Astrocyte of the hippocampus (primary cell): ENCODE measurements around the gene TYROBP.
"Not testable (repeated sequence)": the region's sequence is repeated elsewhere in the genome, so short reads cannot be mapped to it uniquely, and the experiment has no call there.

Source experiments
- DNase-seq: peaks from one replicate; pipeline ENCODE4 v3.0.0; 2011; ENCODE audit warnings: low read depth, low spot score

Gene TYROBP

DNA sequence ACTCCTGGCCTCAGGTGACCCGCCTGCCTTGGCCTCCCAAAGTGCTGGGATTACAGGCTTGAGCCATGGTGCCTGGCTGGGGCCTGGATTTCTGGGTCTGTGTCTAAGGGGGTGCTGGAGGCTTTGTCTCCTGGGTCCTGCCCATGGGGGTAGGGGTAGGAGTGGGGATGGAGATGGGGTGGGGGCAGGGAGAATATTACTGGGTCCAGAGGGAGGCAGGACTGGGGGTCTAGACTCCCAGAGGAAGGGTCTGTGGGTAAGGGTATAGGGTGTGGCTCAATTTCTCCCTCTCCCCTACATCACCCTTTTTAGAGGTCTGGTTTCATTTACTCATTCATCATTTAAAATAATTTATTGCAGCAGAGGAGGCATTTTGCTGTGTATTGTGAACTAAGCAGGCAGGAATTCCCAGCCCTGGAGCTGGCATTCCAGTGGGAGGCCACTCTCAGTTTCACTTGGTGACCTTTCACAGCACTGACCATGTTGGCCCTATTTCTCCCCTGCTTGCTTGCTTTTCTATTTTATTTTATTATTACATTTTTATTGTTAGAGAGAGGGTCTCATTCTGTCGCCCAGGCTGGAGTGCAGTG, 6.9 kb downstream of the TYROBP start:
- DNase-seq, result peak; percentile 62

DNA sequence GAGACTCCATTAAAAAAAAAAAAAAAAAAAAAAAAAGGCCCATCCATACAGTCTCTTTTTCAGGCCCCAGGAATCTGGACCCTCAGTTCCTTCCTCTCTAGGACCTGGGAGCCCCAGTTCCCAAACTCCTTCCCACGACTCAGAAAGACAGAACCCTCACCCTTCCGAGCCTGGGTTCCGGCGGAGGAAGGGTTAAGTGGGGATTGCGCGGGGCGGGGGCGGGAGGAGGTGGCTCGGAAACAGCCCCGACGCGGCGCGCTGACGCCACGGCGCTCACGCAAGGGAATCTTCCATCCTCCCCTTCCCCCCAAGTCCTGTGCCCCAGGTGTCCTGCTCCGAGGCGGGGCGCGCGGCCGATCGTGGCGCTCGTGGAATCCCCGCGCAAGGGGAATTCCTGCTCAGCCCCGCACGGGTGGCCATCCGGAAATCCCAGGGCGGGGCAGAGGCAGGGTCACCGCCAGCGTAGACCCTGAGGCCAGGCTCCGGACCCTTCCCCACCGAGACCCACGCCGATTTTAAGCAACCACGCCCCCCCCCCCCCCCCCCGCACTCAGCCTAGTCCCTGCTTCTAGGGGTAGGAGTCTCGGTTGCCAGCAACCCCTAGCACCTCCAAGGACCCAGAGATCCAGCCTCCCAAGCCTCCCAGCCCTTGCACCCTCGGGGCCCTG, 8.4 kb downstream of the TYROBP start:
- peak; percentile 89 for DNase-seq

DNA sequence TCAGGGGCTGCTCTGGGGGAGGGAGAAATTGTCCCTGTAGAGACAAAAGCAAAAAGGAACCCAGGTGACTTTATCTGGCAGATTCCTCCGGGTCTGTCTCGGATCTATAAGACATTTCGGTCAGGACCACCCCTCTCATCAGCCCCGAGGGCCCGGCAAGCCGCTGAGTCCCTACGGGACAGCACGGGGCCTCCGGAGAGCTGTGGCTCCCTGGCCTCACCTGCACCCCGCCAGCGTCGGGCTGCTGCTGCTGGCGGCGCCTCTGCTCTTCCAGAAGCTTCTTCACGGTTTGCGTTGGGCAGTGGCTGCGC, 9.6 kb downstream of the TYROBP start:
- DNase-seq, result no peak

DNA sequence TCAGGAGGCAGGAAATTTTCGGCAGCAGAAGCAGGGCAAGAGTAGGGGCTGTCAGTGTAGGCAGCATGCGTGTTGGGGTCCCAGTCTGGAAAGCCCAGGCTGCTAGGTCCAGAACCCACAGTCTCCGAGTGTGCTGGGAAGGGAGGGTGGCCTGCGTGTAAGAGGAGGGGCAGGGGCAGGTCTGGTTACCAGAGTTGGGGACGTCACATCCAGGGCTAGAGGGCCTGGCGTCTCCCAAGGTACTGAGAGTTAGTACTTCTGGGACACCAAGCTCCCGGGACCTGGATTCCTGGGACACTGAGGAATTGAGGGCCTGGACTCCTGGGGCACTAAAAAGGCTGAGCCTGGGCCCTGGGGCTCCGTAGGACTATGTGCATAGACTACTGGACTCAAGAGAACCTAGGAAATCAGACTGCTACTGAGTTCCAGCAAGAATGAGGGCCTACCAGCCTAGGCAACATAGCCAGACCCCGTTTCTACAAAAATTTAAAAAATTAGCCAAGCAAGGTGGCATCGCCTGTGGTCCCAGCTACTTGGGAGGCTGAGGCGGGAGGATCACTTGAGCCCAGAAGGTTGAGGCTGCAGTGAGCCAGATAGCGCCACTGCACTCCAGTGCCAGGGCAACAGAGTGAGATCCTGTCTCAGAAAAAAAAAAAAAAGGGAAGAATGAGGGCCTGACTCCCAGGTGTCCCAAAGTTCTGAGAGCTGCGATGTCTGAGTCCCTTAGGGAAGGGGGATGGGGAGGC, 10.2 kb downstream of the TYROBP start:
- no peak for DNase-seq

DNA sequence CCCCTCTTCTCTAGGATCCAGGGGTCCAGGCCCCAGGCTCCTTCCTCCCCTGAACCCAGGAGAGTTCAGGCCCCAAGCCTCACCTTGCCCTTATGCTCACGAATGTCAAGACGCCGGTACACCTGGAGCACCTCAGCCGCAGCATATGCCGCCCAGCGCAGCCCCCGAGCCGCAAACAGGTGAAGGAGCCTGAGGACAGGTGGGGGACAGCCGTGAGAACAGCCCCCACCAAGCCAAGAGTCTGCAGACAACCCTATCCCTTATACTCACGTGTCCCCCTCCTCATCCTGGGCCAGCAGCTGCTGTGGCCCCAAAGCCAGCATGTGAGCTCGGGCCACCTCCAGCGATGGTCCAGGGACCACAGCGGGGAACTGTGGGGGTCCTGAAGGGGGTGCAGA, 11.5 kb downstream of the TYROBP start:
- DNase-seq, result no peak

DNA sequence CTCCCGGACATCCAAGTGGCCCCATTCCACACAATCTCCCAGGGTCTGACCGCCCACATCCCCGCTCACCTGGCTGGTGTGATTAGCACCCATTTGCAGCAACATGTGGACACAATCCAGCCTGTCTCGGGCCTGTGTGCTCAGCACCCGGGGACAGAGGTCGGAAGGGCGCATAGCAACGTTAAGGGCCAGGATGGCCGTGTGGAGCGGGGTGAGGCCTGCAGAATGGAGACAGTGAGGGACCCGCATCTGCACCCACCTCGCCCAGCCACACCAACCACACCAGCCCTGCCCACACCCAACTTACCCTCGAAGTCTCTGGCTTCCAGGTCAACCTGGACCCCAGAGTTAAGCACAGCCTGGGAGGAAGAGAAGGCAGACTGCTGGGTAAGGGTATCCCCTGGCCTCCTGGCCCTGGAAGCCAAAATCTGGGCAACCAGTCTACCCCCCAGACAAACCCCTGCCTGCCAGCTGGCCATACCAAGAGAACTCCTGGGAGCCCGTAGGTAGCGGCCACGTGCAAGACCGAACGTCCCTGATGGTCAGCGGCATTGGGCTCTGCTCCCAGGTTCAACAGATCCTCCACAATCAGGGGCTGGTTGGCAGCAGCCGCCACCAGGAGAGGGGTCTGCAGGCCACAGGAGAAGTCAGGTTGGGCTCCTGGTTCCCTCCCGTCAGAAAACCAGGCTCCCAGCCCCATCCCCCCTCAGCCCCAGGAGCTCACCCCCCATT, 12.0 kb downstream of the TYROBP start:
- DNase-seq, result no peak

DNA sequence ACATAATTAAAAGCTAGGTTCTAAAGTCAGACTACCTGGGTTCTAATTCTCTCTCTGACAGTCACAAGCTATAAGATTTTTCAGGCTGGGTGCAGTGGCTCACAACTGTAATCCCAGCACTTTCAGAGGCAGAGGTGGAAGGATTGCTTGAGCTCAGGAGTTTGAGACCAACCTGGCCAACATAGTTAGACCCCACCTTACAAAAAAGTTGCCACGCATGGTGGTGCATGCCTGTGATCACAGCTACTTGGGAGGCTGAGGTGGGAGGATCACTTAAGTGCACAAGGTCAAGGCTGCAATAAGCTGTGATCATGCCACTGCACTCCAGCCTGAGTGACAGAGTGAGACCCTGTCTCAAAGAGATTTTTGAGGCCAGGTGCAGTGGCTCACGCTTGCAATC, 13.8 kb downstream of the TYROBP start:
- DNase-seq, result no peak

DNA sequence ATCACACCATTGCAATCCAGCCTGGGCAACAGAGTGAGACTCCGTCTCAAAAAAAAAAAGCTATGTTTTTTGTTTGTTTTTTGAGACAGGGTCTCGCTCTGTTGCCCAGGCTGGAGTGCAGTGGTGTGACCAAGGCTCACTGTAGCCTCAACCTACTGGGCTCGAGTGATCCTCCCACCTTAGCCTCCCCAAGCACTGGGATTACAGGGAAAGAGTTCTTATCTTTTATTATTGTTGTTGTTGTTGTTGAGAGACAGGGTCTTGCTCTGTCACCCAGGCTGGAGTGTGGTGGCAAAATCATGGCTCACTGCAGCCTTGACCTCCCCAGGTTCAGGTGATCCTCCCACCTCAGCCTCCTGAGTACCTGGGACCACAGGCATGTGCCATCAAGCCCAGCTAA, 16.3 kb downstream of the TYROBP start:
- not testable (repeated sequence) for DNase-seq

DNA sequence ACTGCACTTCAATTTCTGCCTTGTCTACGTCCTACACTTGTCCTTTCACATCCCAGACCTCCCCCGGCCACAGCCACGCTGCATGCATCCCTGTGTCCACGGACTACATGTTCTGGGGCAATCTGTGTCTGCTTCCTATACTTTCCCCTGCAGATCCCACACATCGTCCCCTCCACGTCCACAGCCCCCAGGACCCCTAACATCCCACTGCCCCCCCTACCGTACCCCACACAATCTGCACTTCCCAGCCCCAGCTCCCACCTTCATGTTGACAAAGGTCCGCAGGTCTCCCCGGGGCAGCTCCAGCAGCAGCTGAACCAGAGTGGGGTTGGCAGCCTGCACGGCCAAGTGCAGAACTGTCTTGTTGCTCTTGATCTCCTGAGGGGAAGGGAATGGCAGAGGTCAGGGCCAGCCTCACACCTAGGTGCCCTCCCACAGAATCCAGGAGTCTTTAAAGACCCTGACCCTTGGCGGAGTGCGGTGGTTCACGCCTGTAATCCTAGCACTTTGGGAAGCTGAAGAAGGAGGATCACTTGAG, 17.9 kb downstream of the TYROBP start:
- no peak for DNase-seq

DNA sequence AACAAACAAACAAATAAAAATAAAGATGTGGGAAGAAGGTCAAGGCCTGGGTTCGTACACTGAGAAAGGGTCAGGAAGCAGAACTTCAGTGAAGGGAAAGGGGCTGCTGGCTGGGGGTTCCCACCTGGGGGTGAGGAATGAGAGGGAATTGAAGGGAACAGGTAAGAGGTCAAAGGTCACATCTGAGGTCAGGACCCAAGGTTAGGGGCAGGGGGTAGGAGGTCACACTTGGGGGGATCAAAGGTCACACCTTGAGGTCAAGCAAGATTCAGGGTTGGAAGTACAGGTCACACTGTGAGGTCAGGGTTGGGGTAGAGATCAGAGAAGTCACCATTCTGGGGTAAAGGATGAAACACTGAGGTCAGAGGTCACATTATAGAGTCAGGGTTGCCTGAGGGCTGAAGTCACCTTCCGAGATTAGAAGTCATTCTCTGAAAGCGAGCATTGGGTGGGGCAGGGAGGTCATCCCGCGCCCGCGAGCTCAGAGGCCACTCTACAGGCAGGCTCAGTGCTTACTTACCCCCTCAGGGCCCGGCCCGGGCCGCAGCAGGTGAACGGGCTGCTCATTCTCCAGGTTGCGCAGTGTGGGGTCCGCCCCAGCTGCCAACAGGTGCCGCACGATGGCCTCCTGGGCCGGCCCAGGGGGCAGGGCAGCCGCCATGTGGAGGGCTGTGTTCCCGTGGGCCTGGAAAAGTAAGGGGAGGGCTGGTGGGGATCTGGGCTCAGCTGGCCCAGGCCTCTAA, 18.6 kb downstream of the TYROBP start:
- DNase-seq, result no peak

DNA sequence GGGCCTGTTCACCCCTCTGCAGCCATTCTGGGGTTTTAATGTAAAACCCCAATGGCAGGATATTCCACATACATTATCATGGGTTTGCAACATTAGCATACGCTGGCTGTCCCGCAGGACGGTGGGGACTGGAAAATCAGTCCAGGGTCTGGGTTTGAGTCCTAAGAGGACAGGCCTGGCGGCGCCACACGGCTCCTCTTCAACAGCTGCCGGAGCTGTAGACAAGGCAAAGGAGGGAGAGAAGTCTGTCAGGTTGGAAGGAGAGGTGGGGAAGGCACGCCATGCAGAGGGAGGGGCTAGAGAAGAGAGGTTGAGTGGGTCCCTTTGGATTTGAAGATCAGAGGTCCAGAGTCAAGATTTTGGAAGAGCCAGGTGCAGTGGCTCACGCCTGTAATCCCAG, 19.7 kb downstream of the TYROBP start:
- DNase-seq, result no peak

DNA sequence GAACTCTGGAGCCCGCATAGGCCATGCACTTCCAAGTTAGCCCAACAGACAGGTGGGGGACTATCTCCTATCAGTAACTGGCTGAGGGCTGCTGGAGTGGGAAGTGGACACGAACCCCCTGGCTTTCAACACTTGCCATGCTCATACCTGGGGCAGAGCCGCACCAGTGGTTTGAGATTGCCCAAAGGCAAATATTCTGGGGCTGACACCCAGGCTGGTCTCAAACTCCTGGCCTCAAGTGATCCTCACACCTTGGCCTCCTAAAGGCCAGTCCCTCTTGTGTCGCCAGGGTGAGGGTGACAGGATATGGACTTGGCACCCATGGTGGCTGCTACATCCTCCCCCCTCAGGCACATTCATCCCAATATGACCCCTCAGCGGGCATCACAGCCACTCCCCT, 20.9 kb downstream of the TYROBP start:
- no peak for DNase-seq

DNA sequence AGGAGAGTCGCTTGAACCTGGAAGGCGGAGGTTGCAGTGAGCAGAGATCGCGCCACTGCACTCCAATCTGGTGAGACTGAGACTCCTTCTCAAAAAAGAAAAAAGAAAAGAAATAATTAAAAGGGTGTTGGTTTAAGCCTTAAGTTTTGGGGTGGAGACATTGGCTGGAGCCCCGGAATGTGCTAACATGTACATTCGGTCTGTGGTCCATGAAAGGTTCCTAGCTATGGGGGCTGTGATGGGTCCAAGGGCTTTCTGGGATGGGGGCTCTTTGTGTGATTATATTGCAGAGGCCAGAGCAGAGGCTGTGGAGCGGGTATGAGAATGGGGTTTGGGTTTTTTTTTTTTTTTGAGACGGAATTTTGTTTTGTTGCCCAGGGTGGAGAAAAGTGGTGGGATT, 22.2 kb downstream of the TYROBP start:
- no peak for DNase-seq

DNA sequence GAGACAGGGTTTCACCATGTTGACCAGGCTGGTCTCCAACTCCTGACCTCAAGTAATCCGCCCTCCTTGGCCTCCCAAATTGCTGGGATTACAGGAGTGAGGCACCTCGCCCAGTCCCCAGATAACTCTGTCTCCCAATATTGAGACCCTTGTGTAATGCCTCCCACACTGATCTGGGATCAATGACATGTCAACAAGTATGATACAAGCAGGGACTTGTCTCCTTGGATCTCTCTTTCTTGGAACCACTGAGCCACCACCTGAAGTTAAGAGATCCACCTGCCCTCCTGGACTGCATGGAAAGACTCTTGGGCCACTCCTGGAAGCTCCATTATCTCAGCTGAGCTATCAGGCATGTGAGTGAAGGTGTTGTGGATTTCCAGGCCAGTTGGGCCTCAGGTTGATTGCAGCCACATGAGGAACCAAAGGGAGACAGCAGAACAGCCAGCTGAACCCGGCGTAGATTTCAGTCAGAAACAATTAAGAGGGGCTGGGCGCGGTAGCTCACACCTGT, 22.8 kb downstream of the TYROBP start:
- DNase-seq, result no peak

DNA sequence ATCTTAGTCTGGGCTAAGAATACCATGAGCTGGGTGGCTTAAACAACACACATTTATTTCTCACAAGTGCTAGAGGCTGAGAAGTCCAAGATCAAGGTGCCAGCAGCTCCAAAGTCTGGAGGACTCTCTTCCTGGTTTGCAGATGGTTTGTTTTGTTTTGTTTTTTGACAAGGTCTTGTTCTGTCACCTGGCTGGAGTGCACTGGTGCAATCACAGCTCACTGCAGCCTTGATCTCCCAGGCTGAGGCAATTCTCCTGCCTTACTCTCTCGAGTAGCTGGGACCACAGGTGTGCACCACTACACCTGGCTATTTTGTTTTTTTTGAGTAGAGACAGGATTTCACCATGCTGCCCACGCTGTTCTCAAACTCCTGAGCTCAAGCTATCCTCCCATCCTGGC, 24.2 kb downstream of the TYROBP start:
- DNase-seq, result no peak

DNA sequence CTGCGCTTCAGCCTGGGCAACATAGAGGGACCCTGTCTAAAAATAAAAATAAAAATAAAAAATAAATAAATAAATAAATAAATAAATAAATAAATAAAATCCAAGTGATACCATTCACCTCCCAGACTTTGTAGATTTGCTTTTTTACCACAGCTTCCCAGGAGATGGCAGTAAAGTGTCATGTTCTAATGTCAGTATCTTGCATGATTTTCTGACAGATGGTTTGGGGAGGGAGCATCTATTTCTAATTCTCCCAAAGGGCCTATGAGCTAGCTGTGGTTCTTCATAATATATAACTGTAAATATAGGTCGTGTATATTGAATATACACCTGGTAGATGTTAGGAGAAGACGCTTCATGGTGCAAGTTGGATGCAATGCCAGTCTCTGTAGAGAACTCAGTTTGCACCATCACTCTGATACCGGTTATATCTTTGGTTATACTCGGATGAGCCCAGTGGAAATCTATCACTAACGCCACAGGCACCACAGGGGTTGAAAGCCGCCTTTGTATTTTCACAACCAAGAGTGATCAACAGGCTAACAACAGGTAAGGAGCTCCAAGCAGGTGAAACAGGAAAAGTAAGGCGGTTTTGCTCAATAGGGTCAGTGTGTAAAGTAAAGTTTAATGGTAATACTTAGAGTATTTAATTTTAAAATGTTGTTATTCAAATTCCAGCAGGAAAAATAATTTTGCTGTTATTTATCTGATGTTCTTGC, 25.8 kb downstream of the TYROBP start:
- DNase-seq, result peak; percentile 83

DNA sequence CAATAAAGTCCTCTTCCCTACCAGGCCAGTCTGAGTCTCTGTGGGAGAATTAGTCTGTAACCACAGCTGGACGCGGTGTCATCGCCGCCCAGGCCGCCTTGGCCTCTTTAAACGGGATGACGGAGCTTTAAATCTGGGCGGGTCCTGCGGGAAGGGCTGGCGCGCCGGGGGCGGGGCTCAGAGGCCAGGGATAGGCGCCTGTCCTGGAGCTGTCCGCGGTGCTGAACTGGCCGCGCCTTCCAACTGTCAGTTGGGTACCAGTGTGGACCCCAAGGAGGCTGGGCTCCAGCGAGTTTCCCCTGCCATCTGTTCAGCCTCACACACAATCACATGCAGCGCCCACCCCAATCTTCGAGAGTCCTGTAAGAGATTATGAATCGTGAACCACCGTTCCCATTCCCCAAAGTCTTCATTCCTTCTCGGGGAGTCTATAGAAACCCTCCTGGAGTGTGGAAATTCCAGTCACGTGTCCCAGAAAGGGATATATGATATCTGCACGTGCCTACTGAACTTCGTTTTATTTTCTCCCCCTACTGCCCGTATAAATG, 28.3 kb downstream of the TYROBP start:
- DNase-seq, result peak; percentile 92

DNA sequence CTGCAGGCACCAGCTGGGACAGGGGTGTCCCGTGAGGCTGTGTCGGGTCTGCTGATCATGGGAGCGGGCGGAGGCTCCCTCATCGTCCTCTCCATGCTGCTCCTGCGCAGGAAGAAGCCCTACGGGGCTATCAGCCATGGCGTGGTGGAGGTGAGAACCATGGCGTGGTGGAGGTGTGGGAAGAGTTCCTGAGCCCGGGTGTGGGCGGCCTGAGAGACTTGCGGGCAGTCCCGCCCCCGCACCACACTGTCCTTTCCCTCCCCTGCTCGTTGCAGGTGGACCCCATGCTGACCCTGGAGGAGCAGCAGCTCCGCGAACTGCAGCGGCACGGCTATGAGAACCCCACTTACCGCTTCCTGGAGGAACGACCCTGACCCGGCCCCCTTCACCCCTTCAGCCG, 29.0 kb downstream of the TYROBP start:
- DNase-seq, result no peak

DNA sequence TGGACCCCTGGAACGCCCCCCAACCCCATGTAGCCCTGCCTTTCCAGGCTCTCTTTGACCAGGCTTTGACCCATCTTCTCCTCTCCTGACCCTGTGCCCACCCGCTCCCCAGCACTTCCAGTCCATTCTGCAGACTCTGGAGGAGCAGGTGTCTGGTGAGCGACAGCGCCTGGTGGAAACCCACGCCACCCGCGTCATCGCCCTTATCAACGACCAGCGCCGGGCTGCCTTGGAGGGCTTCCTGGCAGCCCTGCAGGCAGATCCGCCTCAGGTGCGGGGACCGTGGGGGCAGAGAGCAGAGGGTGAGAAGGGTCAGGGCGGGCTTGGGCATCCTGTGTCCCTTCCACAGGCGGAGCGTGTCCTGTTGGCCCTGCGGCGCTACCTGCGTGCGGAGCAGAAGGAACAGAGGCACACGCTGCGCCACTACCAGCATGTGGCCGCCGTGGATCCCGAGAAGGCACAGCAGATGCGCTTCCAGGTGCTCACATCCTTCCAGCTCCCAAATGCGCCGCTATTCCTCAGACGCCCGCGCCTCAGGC, 33.6 kb downstream of the TYROBP start:
- no peak for DNase-seq

DNA sequence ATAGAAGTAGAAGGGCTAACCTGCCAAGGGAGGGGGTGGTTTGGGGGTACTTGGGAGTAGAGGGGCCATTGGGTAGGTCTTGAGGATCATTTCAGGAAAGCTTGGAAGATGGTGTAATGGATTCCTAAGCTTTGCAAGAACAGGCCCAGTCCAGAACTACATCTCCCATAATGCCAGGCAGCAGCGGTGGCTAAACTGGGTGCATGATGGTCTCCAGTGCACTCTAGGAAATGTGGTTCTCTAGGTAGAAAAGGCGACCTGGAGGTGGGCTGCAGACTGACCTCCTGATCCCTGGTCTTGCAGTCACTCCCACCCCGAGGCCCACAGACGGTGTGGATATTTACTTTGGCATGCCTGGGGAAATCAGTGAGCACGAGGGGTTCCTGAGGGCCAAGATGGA, 35.9 kb downstream of the TYROBP start:
- DNase-seq, result no peak
